Germinal center (tissue), 1 donor: ENCODE measurements around the gene CITED1.

Source experiments
- DNase-seq: peaks from one replicate; pipeline ENCODE4 v3.0.0; 2012; ENCODE audit warnings: mixed read lengths, low spot score

Gene CITED1

GRCh38 chrX:72270316-72270866 lies 35.3 kb downstream of the CITED1 start:
- no peak for DNase-seq

DNA sequence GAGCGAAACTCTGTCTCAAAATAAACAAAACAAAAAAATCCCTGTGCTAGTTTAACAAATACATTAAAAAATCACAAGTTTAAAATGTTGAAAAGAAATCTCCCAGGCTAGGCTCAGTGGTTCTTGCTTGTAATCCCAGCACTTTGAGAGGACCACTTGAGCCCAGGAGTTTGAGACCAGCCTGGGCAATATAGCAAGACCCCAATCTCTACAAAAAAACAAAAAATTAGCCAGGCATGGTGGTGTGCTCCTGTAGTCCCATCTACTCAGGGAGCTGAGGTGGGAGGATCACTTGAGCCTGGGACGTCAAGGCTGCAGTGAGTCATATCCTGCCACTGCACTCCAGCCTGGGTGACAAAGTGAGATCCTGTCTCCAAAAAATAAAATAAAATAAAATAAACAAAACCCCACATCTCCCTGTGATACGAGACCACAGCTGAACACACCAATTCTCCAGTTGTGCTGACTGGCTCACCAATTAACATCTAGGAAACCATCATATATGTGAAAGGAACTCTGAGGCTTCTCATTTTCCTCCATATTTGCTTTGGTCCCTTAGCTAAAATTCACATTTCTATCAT lies 36.0 kb downstream of the CITED1 start:
- DNase-seq: no peak

DNA sequence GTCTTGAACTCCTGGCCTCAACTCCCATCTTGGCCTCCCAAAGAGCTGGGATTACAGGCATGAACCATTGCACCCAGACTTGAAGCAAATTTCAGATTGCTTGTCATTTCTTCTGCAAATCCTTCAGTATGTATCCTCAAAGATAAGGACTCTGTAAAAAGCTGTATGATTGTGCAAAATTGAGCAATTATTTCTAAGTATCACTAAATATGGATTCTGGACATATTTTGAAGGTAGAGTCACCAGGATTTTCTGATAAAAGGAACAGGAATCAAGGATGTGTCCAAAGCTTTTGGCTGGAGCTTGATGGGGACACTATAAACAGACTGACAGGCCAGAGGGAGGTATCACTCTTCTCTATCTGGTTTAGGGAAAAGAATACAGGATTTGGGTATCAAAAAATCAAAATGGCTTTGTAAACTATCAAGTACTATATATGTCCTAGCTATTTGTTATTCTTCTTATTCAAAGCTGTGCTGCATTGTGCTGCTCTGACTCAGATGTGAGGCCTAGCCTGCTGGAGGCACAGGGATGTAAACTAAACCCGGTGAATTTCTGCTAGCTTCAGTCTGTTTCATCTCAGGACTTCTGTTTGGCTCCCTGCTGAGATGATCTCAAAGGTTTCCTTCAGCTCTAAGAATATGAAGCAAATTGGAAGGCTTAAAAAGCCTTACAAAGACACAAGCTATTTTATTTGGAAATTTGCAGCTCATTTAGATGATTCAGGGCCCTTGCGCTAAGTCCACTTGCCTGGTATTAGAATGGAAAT lies 36.9 kb downstream of the CITED1 start:
- no peak for DNase-seq

- DNase-seq: no peak
These were observed 40.5 kb downstream of the CITED1 start for GRCh38 chrX:72265263-72265662.

DNA sequence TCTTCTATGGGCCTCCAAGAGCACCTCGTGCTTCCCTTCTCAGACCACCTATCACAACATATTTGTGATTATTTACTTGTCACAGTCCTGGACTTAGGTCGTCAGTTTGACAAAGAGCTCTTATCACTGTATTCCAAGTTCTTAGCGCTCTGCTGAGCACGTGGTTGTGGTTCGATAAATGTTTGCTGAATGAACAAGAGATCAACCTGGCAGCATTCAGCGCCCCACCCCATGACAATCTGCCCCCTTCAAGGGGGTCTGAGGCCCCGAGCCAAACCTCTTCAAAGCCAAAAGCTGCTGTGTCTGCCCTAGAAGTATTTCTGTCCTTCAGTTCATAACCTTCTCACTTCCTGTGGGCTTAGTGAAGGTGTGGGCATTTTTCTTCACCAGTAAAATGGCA lies 43.6 kb downstream of the CITED1 start:
- DNase-seq: no peak

DNA sequence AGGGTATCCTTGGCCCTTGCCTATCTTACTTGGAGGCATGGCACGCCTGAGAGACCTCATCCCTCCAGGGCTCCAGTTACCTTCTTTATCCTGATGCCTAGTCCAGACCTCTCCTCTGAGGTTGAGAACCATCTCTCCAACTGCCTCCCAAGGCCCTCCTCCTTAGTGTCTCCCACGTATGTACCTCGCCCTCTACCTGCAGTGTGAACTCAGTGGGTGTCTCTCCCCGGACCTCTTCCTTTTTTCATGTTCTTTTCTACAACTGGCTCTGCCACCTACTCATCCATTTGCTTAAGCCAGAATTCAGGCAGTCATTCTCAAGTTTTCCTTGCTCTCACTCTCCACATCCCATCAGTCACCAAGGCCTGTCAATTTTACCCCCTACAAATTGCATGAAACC lies 45.3 kb downstream of the CITED1 start:
- DNase-seq: no peak

- no peak for DNase-seq
These were observed 47.5 kb downstream of the CITED1 start for GRCh38 chrX:72258174-72258573.

DNA sequence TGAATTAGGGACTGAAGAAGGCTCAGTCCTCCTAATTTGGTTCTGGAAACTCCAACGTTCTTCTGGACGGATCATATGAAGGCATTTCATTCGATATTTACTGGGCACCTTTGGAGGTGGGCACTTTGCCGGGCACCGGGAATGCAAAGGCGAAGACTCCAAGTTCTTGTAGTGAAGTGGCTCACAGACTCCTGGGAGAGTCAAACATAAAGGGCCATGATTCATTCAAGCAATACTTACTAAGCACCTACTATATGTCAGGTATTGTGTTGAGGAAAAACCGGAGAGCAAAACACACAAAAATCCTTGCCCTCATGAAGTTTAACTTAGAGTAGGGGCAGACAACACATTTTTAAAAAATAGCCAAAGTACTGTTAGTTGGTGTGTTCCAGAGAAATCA lies 49.9 kb downstream of the CITED1 start:
- DNase-seq: no peak

DNA sequence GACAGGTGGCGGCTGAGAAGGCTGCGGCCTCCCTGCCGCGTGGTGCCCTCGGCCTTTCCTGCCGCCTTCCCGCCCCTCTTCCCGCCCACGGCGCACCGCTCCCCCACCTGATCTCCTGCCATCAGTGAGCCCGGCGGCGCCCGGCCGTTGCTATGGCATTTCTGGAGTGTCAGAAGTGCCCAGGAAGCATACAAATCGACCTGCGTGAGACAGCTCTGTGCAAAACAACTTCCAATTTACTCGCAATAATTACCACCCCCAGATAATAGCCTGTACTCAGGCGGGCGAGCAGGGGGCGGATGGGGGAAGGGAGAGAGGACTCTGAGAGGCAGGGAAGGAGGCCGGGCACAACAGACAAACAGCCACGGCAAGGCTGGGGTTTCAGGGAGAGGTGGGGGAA lies 50.3 kb downstream of the CITED1 start:
- no peak for DNase-seq

DNA sequence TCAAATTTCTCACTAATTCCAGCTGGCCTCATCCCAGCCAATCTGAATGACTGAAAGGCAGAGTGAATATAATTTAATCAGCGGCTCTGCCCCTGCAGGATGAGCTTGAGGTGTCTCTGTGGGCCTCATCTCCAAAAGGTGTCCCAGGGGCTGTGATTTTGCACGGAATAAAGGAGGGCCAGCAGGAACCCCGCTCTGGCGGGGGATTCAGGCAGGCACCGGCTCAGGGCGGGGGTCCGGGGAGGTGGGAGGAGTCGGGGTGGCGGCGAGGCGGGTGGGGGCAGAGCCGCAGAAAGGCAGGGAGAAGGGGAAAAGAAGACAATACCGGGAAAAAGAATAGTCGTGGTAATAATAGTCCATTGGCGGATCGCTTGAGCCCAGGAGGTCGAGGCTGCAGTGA lies 50.9 kb downstream of the CITED1 start:
- no peak for DNase-seq

GRCh38 chrX:72253686-72254085 lies 52.0 kb downstream of the CITED1 start:
- no peak for DNase-seq
